CD4-positive, alpha-beta T cell treated with Interleukin-15 for 1 hour (primary cell): Measurements from ENCODE around the gene LTBR.
"Not testable (repeated sequence)": the region's sequence is repeated elsewhere in the genome, so short reads cannot be mapped to it uniquely, and the experiment has no call there.

Experiments used
- DNase-seq: peaks from one replicate; pipeline ENCODE4 v3.0.0-alpha.2; 2020

LTBR gene

GRCh38 chr12:6383572-6384498 lies at the start of gene LTBR:
TSS of gene LTBR (plus strand) at chr12:6384162. CDS start at chr12:6384359, 197 bp downstream.
- peak; percentile 72 for DNase-seq

GRCh38 chr12:6334359-6334758 lies 49.6 kb upstream of the LTBR start:
- no peak for DNase-seq

GRCh38 chr12:6334940-6335450 lies 49.0 kb upstream of the LTBR start:
- DNase-seq, result no peak

DNA sequence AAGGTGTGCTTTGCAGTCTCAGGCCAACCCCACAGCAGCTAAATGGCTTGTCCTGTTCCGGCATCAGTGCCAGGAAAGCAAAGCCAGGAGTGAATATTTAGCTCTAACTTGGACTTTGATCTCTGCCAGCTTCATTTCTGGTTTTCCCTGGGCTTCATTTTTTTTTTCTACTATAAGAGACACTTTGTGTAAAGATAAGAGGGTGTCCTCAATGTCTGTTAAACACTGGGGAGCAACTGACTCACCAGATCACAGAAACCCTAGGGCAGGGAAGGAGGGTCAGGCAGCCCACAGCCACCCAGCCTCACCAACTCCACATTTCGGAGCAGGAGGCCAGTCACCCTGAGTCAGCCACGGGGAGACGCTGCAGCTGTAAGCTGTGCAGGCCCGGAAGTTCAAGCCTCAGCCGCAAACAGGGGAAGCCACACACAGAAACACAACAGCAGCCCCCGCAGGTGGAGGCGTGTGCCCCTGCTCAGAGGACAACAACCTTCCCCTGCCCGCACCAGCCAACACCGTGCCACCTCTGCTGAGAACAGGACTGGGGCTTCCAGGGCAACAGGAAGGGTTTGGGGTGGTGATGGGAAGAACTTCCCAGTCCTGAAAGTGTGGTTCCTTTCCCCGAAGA lies 48.4 kb upstream of the LTBR start:
- peak; percentile 84 for DNase-seq

GRCh38 chr12:6336079-6336888 lies 47.7 kb upstream of the LTBR start:
- DNase-seq, result peak; percentile 75

- peak; percentile 61 for DNase-seq
Observed at GRCh38 chr12:6336889-6337853, 46.8 kb upstream of the LTBR start.

DNA sequence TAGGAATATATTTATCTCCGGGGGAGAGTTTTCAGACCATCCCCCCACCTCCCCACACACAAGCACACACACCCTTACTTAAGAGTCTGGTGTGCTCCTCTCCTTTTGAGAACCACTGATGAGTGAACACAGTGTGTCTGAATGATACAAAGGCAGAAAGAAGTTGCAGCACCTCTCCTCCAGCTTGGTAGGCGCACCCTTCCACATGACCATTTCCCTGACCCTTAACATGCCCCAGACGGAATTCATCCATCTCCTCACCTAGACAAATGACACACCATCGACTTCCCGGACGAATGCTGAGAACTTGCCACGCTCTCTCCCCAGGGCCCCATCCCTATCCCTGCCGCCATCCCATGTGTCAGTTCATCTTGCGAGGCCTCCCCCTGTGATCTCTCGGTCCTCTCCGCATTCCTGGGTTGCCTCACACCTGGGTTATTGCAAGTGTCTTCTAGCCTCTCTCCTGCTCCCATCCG lies 46.0 kb upstream of the LTBR start:
- no peak for DNase-seq

GRCh38 chr12:6338536-6338935 lies 45.4 kb upstream of the LTBR start:
- not testable (repeated sequence) for DNase-seq

DNA sequence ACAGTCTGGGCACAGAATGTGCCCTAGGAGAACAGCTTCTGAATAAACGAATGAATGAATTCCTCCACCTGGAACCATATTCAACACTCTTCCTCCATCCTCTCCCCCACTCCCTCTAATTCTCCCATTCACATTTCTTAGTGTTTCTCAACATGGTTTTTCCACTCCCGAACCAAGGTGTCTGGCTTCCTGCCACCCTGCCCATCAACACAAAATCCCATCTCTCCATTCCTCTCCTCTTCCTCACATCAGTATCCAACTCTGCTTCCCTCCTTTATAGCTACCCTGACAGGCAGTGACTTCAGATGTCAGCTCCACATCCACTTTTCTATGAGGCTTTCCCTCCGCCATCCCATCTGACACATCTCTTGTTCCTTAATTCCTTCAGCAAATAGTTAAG lies 45.0 kb upstream of the LTBR start:
- no peak for DNase-seq

GRCh38 chr12:6340032-6340638 lies 43.8 kb upstream of the LTBR start:
- DNase-seq, result no peak

DNA sequence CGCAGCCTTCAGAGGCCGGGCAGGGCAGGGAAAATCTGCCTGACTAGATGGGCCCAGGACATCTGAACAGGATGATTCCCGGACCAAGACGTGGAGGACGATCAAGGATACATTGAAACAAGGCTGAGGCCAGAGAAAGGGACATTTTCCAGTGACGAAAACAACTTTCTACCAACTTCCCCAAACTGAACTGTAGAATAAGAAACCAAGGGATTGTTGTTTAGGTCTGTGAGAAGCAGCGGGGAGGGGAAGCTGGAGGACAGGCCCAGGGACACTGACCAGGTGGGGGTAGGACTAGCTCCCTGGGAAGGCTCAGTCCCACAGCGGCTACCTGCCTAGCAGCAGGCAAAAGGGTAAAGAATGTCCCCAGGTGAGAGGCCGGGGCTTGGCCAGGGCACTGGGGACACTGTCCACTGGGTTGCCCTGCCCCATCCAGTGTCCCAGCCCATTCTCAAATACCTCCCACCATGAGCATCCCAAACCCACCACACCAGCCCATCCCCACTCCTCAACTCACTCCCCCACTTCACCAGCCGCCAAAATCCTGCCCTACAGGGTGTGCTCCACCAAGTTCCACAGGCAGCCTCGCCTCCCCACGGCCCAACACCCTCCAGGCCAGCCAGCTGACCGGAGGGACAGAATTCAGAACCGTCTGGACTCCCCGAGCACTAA lies 43.1 kb upstream of the LTBR start:
- no peak for DNase-seq

DNA sequence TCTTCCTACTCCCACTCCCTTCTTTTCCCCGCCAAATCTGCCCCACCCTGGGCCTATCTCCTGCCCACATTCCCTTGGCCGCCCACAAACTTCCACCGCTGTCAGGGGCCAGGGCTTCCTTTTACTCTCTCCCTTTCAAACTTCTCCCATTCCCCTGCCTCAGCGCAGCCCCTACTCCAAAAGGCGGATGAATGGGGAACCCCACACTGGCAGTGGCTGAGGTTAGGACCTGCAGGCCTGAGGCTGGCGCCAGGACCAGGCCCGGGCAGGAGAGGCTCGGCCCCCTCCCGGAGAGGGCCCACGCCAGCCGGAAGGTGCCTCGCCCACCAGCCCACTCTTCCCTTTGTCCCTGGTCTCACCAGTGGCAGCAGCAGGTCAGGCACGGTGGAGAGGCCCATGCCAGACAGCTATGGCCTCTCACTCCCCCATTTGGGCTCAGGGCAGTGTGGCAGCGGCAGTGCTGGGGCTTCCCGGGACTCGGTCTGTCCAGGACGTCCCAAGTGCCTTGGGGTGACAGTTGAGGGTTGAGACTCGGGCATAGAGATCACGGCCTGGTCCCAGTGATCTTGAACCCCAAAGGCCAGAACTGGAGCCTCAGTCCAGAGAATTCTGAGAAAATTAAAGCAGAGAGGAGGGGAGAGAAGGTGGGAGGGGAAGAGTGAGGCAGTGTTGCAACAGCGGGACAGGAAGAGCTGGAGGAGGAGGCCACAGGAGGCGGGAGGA lies 42.4 kb upstream of the LTBR start, which contains the start of gene TNFRSF1A:
TNFRSF1A (minus strand) TSS at position 660 of the 723 bp plus-strand sequence; CDS start at position 398, 262 bp downstream.
- peak; percentile 51 for DNase-seq

DNA sequence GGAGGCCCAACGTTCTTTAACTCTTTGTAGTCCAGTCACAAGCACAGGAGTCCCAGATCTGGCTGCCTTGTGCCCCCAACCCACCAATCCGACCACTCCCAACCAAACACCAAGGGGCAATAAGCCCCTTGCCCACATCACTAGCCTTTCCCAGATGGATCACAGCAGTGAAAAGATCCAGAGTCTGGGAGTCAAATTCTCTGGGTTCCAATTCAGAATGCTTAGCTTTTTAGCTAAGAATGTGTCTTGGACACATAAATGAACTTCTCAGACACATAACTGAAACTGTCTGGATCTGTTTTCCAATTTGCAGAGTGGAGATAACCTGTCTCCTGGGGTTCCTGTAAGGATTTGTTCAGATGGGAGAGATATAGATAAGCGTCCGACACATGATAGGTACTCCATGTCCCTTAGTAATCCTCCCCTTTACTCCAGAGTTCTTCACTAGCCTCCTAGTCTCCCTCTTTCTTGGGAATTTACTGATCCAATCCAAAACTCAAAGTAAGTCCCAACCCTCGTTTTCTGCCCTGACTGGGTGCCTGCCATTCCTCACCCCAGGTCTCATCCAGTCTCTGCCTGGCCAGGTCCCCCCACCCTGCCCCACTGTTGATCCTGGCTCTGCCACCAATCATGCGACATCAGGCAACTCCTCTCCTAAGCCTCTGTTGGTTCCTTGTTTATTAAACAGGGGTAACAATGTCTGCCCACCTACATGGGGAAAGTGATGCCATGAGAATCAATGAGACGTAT lies 41.6 kb upstream of the LTBR start:
- DNase-seq, result no peak

DNA sequence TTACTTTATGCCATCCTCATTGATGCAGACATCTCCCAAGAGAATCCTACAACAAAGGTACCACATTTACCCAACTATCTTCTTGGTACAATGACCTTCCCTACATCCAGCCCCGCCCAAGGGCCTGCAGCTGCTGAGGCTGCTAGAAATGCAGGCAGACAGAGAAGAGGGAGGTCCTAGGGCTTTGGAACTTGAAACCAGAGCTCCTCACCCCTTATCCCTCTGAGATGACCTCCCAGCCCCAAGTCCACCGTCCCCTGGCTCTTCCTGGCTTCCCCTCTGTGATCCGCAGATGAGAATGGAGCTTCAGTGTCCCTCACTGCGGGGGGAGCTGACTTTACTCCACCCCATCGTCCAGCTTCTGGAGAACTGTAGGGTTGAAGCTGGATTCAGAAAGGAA lies 40.4 kb upstream of the LTBR start:
- DNase-seq, result no peak

DNA sequence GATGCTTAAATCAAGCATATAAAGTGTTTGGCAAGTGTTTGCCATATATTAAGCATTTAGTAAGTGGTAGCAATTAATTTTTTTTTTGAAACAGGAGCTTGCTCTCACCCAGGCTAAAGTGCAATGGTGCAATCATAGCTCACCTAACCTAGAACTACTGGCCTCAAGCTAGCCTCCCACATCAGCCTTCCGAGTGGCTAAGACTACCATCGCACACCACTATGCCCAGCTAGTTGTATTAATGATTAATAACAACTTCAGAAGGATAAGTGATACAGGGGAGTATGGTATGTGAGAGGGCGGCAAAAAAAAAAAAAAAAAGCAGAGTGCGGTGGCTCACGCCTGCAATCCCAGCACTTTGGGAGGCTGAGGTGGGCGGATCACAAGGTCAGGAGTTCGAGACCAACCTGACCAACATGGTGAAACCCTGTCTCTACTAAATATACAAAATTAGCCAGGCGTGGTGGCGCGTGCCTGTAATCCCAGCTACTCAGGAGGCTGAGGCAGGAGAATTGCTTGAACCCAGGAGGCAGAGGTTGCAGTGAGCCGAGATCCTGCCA lies 39.8 kb upstream of the LTBR start:
- DNase-seq, result not testable (repeated sequence)

GRCh38 chr12:6345319-6346091 lies 38.5 kb upstream of the LTBR start:
- peak; percentile 75 for DNase-seq

DNA sequence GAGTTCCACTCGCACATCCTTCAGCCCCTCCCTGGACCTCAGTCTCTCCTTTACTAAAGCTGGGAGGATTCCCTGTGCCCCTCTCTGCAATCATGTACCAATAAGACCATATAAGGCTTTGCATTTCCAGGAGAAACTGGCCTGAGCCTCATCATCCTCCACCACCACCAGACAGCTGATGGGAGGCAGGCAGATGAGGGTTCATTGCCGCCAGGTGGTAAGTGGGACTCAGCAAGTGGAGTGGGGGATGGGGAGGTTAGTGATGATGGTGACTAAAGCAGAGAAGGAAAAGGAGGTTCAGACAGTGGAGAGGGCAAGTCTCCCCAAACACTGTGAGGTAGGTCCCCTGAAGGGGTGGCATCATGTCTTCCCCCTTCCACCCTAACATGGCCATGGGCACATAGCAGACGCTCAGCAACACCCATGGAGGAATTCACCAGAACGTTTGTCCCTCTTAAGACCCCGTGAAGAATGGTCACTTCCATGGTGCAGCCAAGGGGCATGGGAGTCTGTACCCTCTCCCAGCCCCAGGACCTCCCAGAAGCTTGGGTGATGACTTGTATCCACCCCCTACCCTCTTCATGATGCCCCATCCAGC lies 37.6 kb upstream of the LTBR start:
- DNase-seq, result no peak
